IPS-11a (cell line): ENCODE measurements around the gene NBEAL2.

Source experiments
- H3K4me3 ChIP-seq: one replicate; pipeline ENCODE4 v1.5.1; 2013; ENCODE audit warnings: low read depth, low read length, control low read depth

NBEAL2 gene

DNA sequence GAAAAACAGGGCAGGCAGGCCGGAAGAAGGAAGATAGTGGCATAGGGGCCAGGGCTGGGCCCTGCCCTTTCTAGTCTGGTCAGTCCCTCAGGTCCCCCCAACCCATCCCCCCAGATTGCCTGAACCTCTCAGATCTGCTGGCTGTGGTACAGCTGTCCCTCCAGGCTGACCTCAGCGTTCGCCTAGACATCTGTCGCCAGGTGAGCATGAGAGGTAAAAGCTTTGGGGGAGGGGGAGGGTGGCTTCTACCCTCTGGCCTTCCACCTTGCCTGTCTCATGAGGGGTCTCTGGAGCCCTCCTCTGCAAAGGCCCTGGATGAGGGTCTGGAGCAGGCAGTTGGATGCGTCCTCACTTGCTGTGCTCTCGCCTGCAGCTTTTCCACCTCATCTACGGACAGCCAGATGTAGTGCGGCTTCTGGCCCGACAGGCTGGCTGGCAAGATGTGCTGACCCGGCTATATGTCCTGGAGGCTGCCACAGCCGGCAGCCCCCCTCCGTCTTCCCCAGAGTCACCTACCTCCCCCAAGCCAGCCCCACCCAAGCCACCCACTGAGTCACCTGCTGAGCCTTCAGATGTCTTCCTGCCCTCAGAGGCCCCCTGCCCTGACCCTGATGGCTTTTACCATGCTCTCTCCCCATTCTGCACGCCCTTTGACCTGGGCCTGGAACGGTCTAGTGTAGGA lies 20.2 kb downstream of the NBEAL2 start:
- no peak overlapping the region for H3K4me3 ChIP-seq

GRCh38 chr3:47000198-47000815 lies 20.8 kb downstream of the NBEAL2 start:
- no peak overlapping the region for H3K4me3 ChIP-seq

DNA sequence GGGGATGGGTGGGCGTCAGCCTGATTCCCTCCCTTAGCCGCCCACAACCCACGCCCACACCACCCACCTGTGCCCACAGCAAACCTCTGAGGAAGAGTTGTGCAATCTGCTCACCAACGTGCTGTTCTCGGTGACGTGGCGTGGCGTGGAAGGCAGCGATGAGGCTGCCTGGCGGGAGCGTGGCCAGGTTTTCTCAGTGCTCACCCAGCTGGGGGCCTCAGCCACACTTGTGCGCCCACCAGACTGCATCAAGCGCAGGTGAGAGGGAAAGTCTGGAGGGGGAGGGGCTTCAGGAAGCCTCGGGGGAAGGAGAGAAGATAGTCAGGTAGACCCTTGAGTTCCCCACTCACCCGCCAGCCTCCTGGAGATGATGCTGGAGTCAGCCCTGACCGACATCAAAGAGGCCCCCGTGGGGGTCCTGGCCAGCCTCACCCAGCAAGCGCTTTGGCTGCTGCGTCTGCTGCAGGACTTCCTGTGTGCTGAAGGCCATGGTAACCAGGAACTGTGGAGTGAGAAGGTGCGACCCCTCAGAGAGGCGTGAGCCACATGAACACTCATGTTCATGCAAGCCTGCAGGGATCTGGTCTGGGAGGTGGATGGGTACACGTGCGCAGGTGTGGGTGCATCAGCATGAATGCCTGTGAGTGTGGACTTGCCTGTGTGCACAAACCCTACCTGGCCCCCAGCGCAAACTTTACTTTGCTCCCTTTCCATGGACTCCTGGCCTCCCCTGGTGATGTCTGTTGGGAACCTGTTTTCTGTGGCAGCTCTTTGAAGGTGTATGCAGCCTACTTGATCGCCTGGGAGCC lies 21.7 kb downstream of the NBEAL2 start:
- H3K4me3 ChIP-seq = no peak overlapping the region

DNA sequence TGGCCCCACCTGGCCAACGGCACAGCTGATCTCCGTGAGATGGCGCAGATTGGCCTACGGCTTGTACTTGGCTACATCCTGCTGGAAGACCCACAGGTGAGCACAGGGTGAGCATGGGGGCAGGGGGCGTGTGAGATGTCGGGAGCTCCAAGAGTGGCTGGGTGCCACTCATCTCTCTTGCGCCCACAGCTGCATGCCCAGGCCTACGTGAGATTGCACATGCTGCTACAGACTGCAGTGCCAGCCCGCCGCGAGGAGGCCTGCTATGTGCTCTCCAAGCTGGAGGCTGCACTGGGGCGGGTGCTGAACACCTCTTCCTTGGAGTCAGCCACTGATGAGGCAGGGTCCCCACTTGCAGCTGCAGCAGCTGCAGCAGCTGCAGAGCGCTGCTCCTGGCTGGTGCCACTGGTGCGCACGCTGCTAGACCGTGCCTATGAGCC lies 22.3 kb downstream of the NBEAL2 start:
- no peak overlapping the region for H3K4me3 ChIP-seq

- H3K4me3 ChIP-seq = no peak overlapping the region
These were observed 22.9 kb downstream of the NBEAL2 start for GRCh38 chr3:47002171-47003055.

- H3K4me3 ChIP-seq = no peak overlapping the region
These were observed 23.6 kb downstream of the NBEAL2 start for GRCh38 chr3:47003056-47003410.

GRCh38 chr3:47003461-47004368 lies 24.2 kb downstream of the NBEAL2 start:
- H3K4me3 ChIP-seq = no peak overlapping the region

DNA sequence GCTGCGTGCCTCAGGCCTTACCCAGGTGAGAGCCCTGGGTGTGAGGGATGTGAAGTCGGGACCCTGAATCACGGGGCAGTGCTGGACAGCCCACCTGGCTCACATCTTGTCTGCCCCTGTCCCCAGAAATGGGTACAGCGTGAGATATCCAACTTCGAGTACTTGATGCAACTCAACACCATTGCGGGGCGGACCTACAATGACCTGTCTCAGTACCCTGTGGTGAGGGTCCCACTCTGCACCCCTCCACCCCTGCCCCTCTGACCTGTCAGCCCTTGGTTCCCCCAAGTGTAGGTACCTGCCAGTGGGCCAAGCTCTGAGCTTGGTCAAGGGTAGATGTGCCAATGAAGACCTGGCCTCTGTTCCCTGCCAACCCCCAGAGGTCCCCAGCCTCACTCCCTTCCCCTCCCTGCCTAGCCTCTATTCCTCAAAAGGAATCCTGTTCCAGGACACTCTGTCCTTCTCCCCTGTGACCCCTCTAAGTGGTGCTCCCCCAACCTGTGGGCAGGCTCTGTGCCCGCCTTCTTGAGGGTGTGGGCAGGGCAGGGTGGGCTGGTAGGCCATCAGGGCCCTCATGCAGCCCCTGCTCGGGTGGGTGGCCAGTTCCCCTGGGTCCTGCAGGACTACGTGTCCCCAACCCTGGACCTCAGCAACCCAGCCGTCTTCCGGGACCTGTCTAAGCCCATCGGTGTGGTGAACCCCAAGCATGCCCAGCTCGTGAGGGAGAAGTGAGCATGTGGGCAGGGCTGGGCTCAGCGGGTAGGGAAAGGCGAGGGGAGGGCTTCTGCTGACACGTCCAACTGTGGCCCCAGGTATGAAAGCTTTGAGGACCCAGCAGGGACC lies 25.1 kb downstream of the NBEAL2 start:
- H3K4me3 ChIP-seq = no peak overlapping the region

DNA sequence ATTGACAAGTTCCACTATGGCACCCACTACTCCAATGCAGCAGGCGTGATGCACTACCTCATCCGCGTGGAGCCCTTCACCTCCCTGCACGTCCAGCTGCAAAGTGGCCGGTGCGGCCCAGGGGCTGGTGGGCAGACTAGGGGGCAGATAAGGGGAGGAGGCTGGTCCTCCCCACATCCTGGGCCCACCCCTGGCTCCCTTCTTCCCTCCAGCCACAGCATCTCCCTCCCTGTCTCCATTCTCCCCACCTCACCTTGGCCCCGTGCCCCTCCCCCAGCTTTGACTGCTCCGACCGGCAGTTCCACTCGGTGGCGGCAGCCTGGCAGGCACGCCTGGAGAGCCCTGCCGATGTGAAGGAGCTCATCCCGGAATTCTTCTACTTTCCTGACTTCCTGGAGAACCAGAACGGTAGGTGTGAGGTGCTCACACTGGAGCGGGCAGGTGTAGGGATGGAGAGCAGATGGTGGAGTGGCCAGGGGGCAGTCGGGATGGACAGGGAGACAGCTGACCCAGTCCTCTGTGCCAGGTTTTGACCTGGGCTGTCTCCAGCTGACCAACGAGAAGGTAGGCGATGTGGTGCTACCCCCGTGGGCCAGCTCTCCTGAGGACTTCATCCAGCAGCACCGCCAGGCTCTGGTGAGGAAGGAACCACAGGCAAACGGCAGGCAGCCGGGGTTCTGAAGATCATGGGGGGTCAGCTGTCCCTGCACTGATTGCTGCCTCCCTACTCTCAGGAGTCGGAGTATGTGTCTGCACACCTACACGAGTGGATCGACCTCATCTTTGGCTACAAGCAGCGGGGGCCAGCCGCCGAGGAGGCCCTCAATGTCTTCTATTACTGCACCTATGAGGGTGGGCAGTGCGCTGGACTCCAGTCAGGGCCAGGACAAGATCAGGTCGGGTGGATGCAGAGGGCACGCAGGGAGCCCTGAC lies 26.0 kb downstream of the NBEAL2 start:
- no peak overlapping the region for H3K4me3 ChIP-seq

DNA sequence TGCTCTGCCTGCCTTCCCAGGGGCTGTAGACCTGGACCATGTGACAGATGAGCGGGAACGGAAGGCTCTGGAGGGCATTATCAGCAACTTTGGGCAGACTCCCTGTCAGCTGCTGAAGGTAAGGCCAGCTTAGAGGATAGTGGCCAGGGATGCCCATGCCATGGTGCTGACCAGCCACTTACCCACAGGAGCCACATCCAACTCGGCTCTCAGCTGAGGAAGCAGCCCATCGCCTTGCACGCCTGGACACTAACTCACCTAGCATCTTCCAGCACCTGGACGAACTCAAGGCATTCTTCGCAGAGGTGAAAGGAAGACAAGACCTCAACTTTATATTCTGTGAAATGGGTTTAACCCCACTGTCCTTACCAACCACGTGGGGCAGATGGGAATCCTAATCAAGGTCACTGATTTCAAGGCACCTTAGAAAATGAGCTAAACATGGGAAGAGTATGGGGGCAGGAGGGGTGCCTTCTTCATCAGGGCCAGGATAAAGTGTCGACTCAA lies 26.7 kb downstream of the NBEAL2 start:
- H3K4me3 ChIP-seq = no peak overlapping the region

GRCh38 chr3:47007001-47007400 lies 27.5 kb downstream of the NBEAL2 start:
- H3K4me3 ChIP-seq = no peak overlapping the region

GRCh38 chr3:47007482-47008233 lies 28.2 kb downstream of the NBEAL2 start:
- H3K4me3 ChIP-seq = no peak overlapping the region

GRCh38 chr3:47008234-47008796 lies 28.8 kb downstream of the NBEAL2 start:
- no peak overlapping the region for H3K4me3 ChIP-seq

- no peak overlapping the region for H3K4me3 ChIP-seq
These were observed 29.4 kb downstream of the NBEAL2 start for GRCh38 chr3:47008851-47009224.

GRCh38 chr3:47009225-47010110 lies 30.0 kb downstream of the NBEAL2 start:
- H3K4me3 ChIP-seq = peak overlapping the region; percentile 60
